PFSK-1 (cell line): Measurements from ENCODE around the gene SEMA3F.

ENCODE experiments used
- FOXP2 ChIP-seq: optimal IDR thresholded peaks from 2 replicates; pipeline ENCODE3; 2011; ENCODE audit warnings: borderline replicate concordance, control low read depth, inconsistent platforms; ENCODE audit not compliant: insufficient read depth; ENCODE audit errors: extremely low read length, extremely low read depth
- POLR2AphosphoS5 ChIP-seq: IDR thresholded peaks from 2 replicates; pipeline ENCODE4 v1.6.1; 2012; ENCODE audit warnings: low read depth, mild to moderate bottlenecking, control low read depth, low read length, moderate library complexity
- REST ChIP-seq, 2 experiments: IDR thresholded peaks; 2 replicates each; pipeline versions ENCODE4 v1.6.1 to v1.8.0; 2011 to 2012; ENCODE audit warnings: low read depth in 2 of 2, low read length in 2 of 2, control low read depth in 1 of 2, inconsistent platforms in 1 of 2, mild to moderate bottlenecking in 1 of 2, moderate library complexity in 1 of 2; ENCODE audit not compliant: insufficient read depth in 1 of 2
- SIN3A ChIP-seq: IDR thresholded peaks from 2 replicates; pipeline ENCODE4 v1.6.1; 2012; ENCODE audit warnings: mild to moderate bottlenecking, low read length, moderate library complexity, borderline replicate concordance; ENCODE audit not compliant: insufficient read depth
- TAF1 ChIP-seq: IDR thresholded peaks from 2 replicates; pipeline ENCODE4 v1.6.1; 2012; ENCODE audit warnings: low read length, control low read depth, borderline replicate concordance; ENCODE audit not compliant: insufficient read depth

- TF ChIP-seq REST (IDR thresholded peaks at IDR 0.05; ENCODE audit: insufficient read depth in 1 of 2, low read depth in 2 of 2, low read length in 2 of 2), result no peak
- no peak for TF ChIP-seq TAF1
- no peak for TF ChIP-seq POLR2AphosphoS5
- TF ChIP-seq SIN3A, result no peak
- TF ChIP-seq FOXP2, result no peak
Observed at GRCh38 chr3:50150863-50151686, 4.0 kb upstream of the SEMA3F start.
